DOHH2 (cell line): ENCODE data around the gene ACVR2A.
A peak's percentile ranks its signal among the peaks of the same experiment; 100 is the strongest.

Experiments
- H3F3A ChIP-seq: fragments of 200-600 bp; sonication (generic), shearing (Covaris generic); 2 replicates; pipeline ENCODE4 v1.6.0; 2016; ENCODE audit warnings: antibody characterized with exemption, mild to moderate bottlenecking; ENCODE audit not compliant: control insufficient read depth, insufficient read depth
- H3K27ac ChIP-seq: fragments of 200-600 bp; sonication (generic); 2 replicates; pipeline ENCODE4 v1.5.1; 2014; ENCODE audit warnings: low read depth, mild to moderate bottlenecking, low read length, moderate library complexity
- H3K27me3 ChIP-seq: fragments of 200-600 bp; sonication (generic); 2 replicates; pipeline ENCODE4 v1.6.1; 2014; ENCODE audit warnings: mild to moderate bottlenecking, low read length, mixed read lengths; ENCODE audit not compliant: control insufficient read depth
- H3K36me3 ChIP-seq: fragments of 200-600 bp; sonication (generic); 2 replicates; pipeline ENCODE4 v1.6.1; 2014; ENCODE audit warnings: mild to moderate bottlenecking, low read length, moderate library complexity, mixed read lengths; ENCODE audit not compliant: control insufficient read depth
- H3K4me1 ChIP-seq: fragments of 200-600 bp; sonication (generic); 2 replicates; pipeline ENCODE4 v1.6.1; 2014; ENCODE audit warnings: mild to moderate bottlenecking, low read length, mixed read lengths; ENCODE audit not compliant: control insufficient read depth
- H3K4me2 ChIP-seq: fragments of 200-600 bp; sonication (generic); 2 replicates; pipeline ENCODE4 v1.6.0; 2014; ENCODE audit warnings: mild to moderate bottlenecking, low read length, moderate library complexity
- H3K4me3 ChIP-seq: fragments of 200-600 bp; sonication (generic); 2 replicates; pipeline ENCODE4 v1.5.1; 2014; ENCODE audit warnings: mild to moderate bottlenecking, low read length, mixed read lengths
- H3K79me2 ChIP-seq: fragments of 200-600 bp; sonication (generic); 2 replicates; pipeline ENCODE4 v1.6.1; 2014; ENCODE audit warnings: mild to moderate bottlenecking, low read length, mixed read lengths; ENCODE audit not compliant: control insufficient read depth
- H3K9me2 ChIP-seq: fragments of 200-600 bp; sonication (generic); replicated peaks from 2 replicates; pipeline ENCODE4 v1.6.1; 2014; ENCODE audit warnings: mild to moderate bottlenecking, low read length, mixed read lengths; ENCODE audit not compliant: control insufficient read depth
- H3K9me3 ChIP-seq: fragments of 200-600 bp; sonication (generic); 2 replicates; pipeline ENCODE4 v1.6.1; 2014; ENCODE audit warnings: antibody characterized with exemption, low read length, mixed read lengths; ENCODE audit not compliant: control insufficient read depth, insufficient read depth
- H4K20me1 ChIP-seq: fragments of 200-600 bp; sonication (generic); 2 replicates; pipeline ENCODE4 v1.6.0; 2014; ENCODE audit warnings: low read depth, mild to moderate bottlenecking, antibody characterized with exemption, low read length, moderate library complexity; ENCODE audit not compliant: control insufficient read depth, insufficient read depth
- EZH2phosphoT487 ChIP-seq: fragments of 200-600 bp; sonication (generic); IDR thresholded peaks from 2 replicates; pipeline ENCODE4 v1.6.1; 2017; ENCODE audit warnings: borderline replicate concordance, mild to moderate bottlenecking, antibody characterized with exemption, low read length, moderate library complexity, mixed read lengths
- TF ChIP-seq, protein P1 (sequence below): fragments of 200-600 bp; sonication (generic); IDR thresholded peaks from one replicate; pipeline ENCODE4 v1.5.1; 2014; ENCODE audit warnings: antibody characterized with exemption, mild to moderate bottlenecking, low read depth, low read length; ENCODE audit not compliant: poor library complexity, severe bottlenecking

ACVR2A gene

DNA sequence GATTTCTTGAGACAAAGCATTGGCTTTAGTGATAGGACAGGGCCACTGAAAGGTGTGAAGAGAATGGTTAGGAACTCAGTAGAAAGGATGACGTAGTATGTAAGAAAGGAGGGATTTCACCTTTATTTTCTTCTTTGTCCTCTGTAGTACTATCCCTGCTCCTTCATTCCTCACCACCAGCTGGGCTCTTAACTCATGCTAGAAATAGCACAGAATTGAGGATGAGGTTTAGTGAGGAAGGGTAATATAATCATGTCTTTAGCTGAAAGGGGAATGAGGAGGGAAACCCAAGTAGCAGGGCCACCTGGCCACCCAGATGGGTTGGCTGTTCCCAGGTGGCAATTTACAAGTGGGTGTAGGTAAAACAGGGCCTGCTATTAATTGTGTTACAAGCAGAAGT is 15.2 kb downstream of the ACVR2A start:
- TF ChIP-seq, protein P1, sequence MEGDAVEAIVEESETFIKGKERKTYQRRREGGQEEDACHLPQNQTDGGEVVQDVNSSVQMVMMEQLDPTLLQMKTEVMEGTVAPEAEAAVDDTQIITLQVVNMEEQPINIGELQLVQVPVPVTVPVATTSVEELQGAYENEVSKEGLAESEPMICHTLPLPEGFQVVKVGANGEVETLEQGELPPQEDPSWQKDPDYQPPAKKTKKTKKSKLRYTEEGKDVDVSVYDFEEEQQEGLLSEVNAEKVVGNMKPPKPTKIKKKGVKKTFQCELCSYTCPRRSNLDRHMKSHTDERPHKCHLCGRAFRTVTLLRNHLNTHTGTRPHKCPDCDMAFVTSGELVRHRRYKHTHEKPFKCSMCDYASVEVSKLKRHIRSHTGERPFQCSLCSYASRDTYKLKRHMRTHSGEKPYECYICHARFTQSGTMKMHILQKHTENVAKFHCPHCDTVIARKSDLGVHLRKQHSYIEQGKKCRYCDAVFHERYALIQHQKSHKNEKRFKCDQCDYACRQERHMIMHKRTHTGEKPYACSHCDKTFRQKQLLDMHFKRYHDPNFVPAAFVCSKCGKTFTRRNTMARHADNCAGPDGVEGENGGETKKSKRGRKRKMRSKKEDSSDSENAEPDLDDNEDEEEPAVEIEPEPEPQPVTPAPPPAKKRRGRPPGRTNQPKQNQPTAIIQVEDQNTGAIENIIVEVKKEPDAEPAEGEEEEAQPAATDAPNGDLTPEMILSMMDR = no peak
- Histone ChIP-seq H3K27me3 (no peaks in the 10 kb centered on the region), H3K36me3 (no peaks in the 10 kb centered on the region), H3K9me3 (no peaks in the 10 kb centered on the region), H3K27ac (no peak overlapping the region), H3K79me2 (peaks cover 22% of the 10 kb centered on the region), H4K20me1 (no peaks in the 10 kb centered on the region), H3K4me3 (no peak overlapping the region), H3K9me2 (no peaks in the 10 kb centered on the region), H3F3A (no peaks in the 10 kb centered on the region), H3K4me1 (peaks cover 15% of the 10 kb centered on the region), H3K4me2 (no peak overlapping the region)

DNA sequence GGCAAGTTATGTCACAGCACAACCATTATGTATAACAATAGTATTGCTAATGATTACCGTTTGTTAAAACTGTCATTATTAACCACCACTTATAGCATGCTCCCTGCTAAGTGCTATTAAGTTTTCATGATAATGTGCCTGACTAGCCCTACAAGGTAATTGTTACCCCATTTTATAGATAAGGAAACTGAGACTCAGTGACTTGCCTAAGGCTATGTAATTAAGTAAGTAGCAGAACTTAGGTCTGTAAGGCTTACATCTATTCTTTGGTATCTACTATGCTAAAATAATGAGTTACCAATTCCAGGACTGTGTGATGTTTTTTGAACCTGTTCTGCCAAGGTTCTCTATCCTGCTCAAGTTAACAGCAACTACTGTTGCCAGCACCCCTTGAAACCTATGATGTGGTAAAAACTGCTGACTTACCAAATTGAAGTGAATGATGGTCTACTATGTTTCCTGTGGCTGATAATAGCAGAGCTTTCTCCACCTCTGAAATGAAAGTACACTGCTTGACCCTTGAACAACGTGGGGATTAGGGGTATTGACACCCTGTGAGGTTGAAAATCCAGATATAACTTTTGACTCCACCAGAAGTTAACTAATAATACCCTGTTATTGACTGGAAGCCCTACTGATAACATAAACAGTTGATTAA is 18.2 kb downstream of the ACVR2A start:
- no peak overlapping the region for H3K4me2 ChIP-seq
- H3K9me3 ChIP-seq = no peaks in the 10 kb centered on the region
- TF ChIP-seq, protein P1 = no peak
- TF ChIP-seq EZH2phosphoT487 = no peak
- H4K20me1 ChIP-seq = no peaks in the 10 kb centered on the region
- H3K27ac ChIP-seq = no peak overlapping the region
- no peaks in the 10 kb centered on the region for H3K36me3 ChIP-seq
- H3K27me3 ChIP-seq = no peaks in the 10 kb centered on the region
- H3K4me3 ChIP-seq = no peak overlapping the region
- H3F3A ChIP-seq = no peaks in the 10 kb centered on the region
- H3K79me2 ChIP-seq = peaks cover 20% of the 10 kb centered on the region
- peaks cover 20% of the 10 kb centered on the region for H3K4me1 ChIP-seq
- H3K9me2 ChIP-seq = no peaks in the 10 kb centered on the region

DNA sequence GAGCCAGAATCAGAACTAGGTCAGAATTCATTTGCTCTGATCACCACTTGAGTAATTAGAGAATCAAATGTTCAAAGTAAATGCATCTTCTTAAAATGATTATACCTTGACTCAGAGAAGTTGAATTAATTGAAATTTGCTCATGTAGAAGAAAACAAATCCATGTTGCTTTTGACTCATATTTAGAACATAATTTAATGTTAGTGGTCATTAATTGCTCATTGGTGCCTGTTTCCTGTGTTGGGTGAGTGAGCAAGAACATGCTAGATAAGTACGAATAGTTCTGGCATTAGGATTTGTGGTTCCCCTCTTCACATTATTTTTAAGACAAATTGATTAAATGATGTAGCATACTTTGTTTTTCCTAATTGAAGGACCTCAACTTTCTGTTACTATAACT is 19.0 kb downstream of the ACVR2A start:
- Histone ChIP-seq H3K36me3 (no peaks in the 10 kb centered on the region), H3K4me3 (no peak overlapping the region), H3K9me3 (no peaks in the 10 kb centered on the region), H3K27ac (no peak overlapping the region), H4K20me1 (no peaks in the 10 kb centered on the region), H3K4me1 (peaks cover 20% of the 10 kb centered on the region), H3K4me2 (peak overlapping the region; percentile 24; the same call in 1 of the 2 replicates), H3K9me2 (no peaks in the 10 kb centered on the region), H3K27me3 (no peaks in the 10 kb centered on the region), H3F3A (no peaks in the 10 kb centered on the region), H3K79me2 (peaks cover 20% of the 10 kb centered on the region)
- TF ChIP-seq EZH2phosphoT487 = no peak
- TF ChIP-seq, protein P1 = no peak
